Right cardiac atrium (tissue), 5 donors: Measurements from ENCODE around the gene SORCS2. TPM values are rescaled to one million over a fixed set of nuclear protein-coding genes. Genes with fewer than 3 reads are reported as not detected.

ENCODE experiments used
- ATAC-seq, 2 donors: fragments of 200-7000 bp; cut with Tn5 transposase; one replicate each; pipeline versions ENCODE4 v1.8.0 to v1.9.1; 2020; ENCODE audit warnings: moderate library complexity in 2 of 2, mild to moderate bottlenecking in 1 of 2
- DNase-seq, 3 donors: peaks; one replicate each; pipeline ENCODE4 v3.0.0-alpha.2; 2020
- H3K27ac ChIP-seq: one replicate; pipeline ENCODE4 v1.5.1; 2013; ENCODE audit warnings: mild to moderate bottlenecking, low read length, control low read depth, moderate library complexity
- H3K27me3 ChIP-seq: one replicate; pipeline ENCODE4 v1.6.1; 2013; ENCODE audit not compliant: control insufficient read depth, insufficient read depth
- H3K4me1 ChIP-seq: one replicate; pipeline ENCODE4 v1.6.1; 2013; ENCODE audit warnings: low read length; ENCODE audit not compliant: control insufficient read depth, insufficient read depth
- H3K4me3 ChIP-seq: one replicate; pipeline ENCODE4 v1.5.1; 2013; ENCODE audit warnings: low read length, control low read depth
- H3K9me3 ChIP-seq: one replicate; pipeline ENCODE4 v1.6.1; 2013; ENCODE audit warnings: low read length; ENCODE audit not compliant: control insufficient read depth
- WGBS: extraction: QIAGEN DNeasy Blood & Tissue Kit; methylation state at CpG from one replicate; pipeline ENCODE4 v1.1.7; 2013; 5-methylcytosine and 5-hydroxymethylcytosine counted together
- intact Hi-C, 4 donors: fragments of 100-400 bp; cut with DNase I; formaldehyde crosslinking; loops; one replicate each; pipeline versions ENCODE4 v1.11.0 to v1.14.0; 2022 to 2023
- polyA plus RNA-seq: library from polyadenylated mRNA; stranded (reverse); fragments of 200-250 nt; gene quantifications from one replicate; pipeline ENCODE4 v1.2.3, GENCODE V29; 2013
- total RNA-seq, 4 donors: library from RNA; stranded (reverse); fragmentation: NEBNext Ultra II Directional; extraction: Animal tissue kit (Norgen Biotek cat#: 25700); gene quantifications; one replicate each; pipeline ENCODE4 v1.2.1, GENCODE V29; 2021
- donor health status: healthy with polysubstance abuse.
- donor health status: DM: no; HTN: yes; CAD: no.
- donor health status: DM: no; HTN: no; CAD: no.
- donor health status: DM: no; HTN: yes; CAD: no; lungs with severe emphysema.
- donor health status: DM: yes; HTN: yes; CAD: no.

The SORCS2 gene
- total and polyA plus RNA-seq, 5 donors, result 2.1 to 7.3 (median 2.7) TPM

DNA sequence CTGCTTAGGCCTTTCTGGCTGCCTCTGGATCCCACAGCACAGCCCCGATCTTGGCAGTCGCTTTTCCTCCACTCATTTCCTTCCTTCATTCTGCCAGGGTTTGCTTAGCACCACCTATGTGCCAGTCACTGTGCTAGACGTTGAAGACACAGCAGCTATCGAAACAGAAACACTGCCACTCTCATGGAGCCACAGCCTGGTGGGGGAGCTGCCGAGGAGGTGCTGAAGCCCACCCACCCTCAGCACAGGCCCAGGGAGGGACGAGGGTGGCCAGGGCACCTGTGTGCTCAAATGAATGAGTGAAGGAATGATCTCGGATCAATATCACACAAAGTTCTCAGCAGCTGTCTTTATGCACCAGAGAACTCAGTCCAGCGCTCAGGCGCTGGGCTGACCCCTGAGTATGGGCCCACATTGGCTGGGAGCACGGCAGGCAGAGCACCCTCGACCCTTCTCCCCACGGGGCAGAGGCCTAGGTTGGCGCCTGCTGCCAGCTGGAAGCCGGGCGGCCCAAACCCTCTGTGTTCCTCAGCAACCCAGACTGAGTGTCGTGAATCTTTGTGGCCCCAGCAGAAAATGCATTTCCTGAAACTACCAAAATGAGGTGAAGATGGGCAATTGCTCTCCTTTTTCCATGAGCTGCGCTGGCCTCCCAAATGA lies 108.9 kb downstream of the SORCS2 start:
- no peak overlapping the region for H3K27ac ChIP-seq
- DNase-seq, result peak in 1 of 3 donors; percentile 12
- no peak for ATAC-seq
- no peaks in the 10 kb centered on the region for H3K4me1 ChIP-seq
- intact Hi-C loops, result no loop called here
- no peaks in the 10 kb centered on the region for H3K9me3 ChIP-seq
- no peak overlapping the region for H3K4me3 ChIP-seq
- H3K27me3 ChIP-seq, result no peaks in the 10 kb centered on the region
- 82% methylated on average over 17 of the region's 17 CpGs for WGBS

DNA sequence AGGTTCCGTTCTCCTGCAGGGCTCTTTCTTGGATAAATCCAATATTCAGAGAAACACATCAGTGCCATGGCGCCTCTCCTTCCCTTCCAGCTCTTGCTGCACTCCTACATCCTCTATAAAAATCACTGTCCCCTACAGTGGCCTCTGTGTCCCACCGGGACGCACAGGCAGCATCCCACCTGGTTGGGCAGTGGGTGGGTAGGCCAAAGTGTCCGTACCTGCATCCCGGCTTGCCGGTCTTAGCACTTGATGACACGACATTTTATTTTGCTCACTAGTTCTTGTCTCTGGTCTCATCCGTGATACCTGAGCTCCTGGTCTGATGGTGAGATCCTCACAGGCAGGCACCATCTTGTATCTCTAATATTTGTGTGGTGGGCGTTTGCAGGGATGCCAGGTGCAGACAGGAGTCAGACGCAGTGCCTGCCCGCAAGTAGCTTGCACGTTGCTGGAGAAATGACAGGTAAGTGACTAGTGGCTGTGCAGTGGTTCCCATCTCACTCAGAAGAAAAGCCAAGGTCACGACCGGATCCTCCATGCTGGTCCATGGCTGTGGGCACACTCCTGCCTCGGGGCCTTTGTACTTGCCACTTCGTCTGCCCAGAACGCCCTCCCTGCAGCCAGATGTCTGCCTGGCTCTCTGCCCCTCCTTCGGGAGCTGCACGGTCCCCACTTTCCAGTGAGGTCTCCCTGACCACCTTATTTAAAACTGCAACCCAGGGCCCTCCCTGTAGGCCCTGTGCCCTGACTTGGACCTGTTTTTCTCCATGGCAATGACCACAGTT lies 109.7 kb downstream of the SORCS2 start:
- peaks cover 2% of the 10 kb centered on the region for H3K4me1 ChIP-seq
- DNase-seq (no peak), ATAC-seq (no peak)
- no peaks in the 10 kb centered on the region for H3K9me3 ChIP-seq
- 89% methylated on average over 20 of the region's 20 CpGs for WGBS
- no peaks in the 10 kb centered on the region for H3K27me3 ChIP-seq
- H3K27ac ChIP-seq, result no peak overlapping the region
- H3K4me3 ChIP-seq, result no peak overlapping the region
- intact Hi-C loops, result no loop called here

DNA sequence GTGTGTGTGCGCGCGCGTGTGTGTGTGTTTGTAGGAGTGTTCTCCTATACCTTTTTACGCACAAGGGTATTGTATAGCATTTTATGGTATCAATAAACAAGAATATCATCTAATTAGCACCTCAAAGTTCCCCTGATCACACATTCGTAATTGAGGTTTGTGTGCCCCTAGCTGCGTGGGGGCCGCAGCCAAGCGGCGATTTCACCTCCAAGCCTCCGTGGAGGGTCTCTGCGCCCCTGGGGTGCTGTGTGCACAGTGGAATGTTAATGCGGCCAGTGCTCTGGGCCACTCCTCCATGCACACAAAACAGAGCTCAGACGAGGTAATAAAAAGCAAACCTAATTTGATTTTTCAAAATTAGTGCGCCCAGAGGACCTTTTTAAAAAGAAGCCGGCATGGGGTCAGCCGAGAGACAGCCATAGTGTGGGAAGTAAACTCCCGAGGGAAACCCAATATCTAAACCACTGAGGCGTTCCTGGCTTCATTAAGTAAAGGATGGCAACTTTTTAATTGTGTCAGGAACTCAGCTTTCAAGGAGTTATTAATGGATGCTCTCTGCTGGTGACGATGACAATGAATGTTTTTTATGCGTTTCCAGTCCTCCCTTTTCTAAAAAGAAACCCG lies 110.6 kb downstream of the SORCS2 start:
- ATAC-seq (no peak), DNase-seq (no peak)
- H3K4me1 ChIP-seq, result peaks cover 5% of the 10 kb centered on the region
- no peaks in the 10 kb centered on the region for H3K9me3 ChIP-seq
- WGBS, result 87% methylated on average over 22 of the region's 22 CpGs
- no peaks in the 10 kb centered on the region for H3K27me3 ChIP-seq
- H3K4me3 ChIP-seq, result no peak overlapping the region
- intact Hi-C loops, result no loop called here
- no peak overlapping the region for H3K27ac ChIP-seq

DNA sequence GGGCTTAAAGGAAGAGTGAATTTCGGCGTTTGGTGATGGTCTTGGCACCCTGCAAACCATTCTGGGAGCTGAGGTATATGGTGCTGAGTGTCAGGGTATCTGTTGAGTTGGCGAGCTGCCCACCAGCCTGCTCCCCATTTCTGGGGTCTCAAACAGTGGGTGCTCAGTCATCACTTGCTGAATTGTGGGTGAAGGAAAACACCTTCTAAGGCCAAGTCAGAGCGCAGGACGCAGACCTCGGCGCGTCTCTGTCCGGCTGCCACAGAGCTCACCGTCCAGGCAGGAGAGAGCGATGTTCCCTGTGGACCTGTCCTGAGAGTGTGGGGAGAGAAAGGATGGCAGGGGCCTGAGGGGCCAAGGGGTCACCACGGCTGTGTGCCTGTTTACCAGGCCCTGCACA lies 111.2 kb downstream of the SORCS2 start:
- Histone ChIP-seq H3K4me1 (peaks cover 5% of the 10 kb centered on the region), H3K27me3 (no peaks in the 10 kb centered on the region), H3K27ac (no peak overlapping the region), H3K9me3 (no peaks in the 10 kb centered on the region), H3K4me3 (no peak overlapping the region)
- no peak for ATAC-seq
- DNase-seq, result peak in 1 of 3 donors; percentile 2
- 89% methylated on average over 12 of the region's 12 CpGs for WGBS
- intact Hi-C loops, result no loop called here

DNA sequence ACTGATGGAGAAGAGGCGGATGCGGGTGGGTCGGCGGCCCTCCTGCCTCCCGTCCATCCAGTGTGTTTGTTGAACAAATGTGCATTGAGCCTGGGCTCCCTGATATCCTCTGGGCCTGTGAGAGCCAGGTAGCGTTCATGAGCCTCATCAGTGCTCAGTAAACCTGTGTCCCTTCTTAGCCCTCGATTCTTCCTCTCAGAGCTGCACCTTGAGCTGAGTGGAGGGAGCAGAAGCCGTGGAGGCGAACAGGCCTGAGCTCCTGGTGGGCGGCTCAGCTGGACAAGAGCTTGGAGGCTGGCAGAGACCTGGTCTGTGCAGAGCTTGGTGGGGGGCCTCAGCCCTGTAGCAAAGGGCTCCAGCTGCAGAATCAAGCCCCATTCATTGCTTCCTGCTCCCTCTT lies 112.1 kb downstream of the SORCS2 start:
- no peak for ATAC-seq

DNA sequence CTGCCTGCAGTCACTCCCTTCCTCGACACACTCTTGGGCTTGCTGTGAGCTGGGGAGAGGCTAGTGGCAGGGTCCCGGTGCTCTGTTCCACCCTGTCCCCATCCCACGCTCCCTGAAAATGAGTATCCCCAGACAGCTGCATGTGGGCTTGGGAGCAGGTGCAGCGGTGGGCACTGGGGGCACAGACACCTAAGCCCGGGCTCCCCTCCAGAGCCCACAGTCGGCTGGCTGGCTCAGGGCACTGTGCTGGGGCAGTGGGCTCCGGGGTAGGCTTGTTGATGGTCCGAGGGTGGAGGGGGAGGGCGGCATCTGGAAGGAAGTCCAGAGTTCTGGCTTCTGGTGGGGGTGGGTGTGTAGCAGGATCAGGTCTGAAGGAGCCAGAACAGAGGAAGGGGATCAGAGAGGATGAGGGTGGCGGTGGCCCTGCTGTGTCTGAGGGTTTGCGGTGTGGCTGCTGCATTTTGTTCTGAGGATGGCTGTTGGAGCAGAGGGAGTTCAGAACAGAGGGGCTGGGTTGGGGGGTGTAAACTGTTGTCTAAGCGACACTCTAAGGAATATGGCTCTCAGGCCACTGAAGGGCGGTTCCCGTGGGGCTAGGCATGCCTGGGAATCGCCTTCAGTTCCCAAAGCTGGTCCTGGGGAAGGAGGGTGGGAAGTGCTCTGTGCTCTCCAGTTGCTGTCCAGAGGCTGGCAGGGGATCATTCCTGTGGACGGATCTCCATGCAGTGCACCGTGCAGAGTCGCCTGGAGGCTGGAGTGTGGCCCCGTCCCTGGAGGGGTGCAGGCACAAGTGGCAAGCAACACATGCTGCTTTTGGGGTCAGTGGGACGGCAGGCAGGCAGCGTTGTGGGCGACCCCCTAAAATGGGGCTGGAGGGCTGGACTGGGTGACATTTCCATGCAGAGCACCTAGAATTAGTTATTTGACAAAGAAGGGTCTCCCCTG lies 114.0 kb downstream of the SORCS2 start:
- peaks cover 5% of the 10 kb centered on the region for H3K4me1 ChIP-seq
- no peak overlapping the region for H3K4me3 ChIP-seq
- WGBS, result 75% methylated on average over 22 of the region's 22 CpGs
- intact Hi-C loops, result no loop called here
- DNase-seq (peak in 1 of 3 donors; percentile 14), ATAC-seq (no peak)
- no peak overlapping the region for H3K27ac ChIP-seq
- H3K27me3 ChIP-seq, result no peaks in the 10 kb centered on the region
- H3K9me3 ChIP-seq, result no peaks in the 10 kb centered on the region

More for the DNA sequence above, 112.1 kb downstream of the SORCS2 start:
- H3K27ac ChIP-seq, result no peak overlapping the region
- no peak overlapping the region for H3K4me3 ChIP-seq
- H3K27me3 ChIP-seq, result no peaks in the 10 kb centered on the region
- 90% methylated on average over 10 of the region's 10 CpGs for WGBS
- no peak for DNase-seq
- peaks cover 5% of the 10 kb centered on the region for H3K4me1 ChIP-seq
- intact Hi-C loops, result no loop called here
- H3K9me3 ChIP-seq, result no peaks in the 10 kb centered on the region

DNA sequence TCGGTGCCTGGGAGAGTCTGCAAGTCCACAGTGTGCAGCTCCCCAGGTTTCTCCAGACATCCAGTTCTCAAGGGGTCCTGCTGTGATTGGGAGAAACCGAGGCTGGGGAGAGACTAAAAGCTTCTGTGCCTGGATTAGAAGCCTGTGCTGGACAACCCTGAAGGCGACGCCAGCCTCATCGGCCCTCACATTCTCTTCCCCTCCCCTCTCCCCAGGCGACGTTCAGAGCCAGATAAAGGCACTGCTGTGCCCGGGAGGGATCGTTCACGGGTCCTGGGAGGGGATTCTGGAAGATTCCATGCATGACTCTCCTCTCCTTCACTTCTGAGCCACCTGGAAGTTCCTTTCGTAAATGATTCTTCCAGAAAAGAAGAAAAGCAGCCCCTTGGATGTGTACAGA lies 114.6 kb downstream of the SORCS2 start:
- H3K9me3 ChIP-seq, result no peaks in the 10 kb centered on the region
- intact Hi-C loops, result no loop called here
- H3K27me3 ChIP-seq, result no peaks in the 10 kb centered on the region
- H3K4me3 ChIP-seq, result no peak overlapping the region
- H3K4me1 ChIP-seq, result peaks cover 5% of the 10 kb centered on the region
- ATAC-seq (no peak), DNase-seq (peak in 1 of 3 donors; percentile 8)
- no peak overlapping the region for H3K27ac ChIP-seq
- WGBS, result 22% methylated on average over 11 of the region's 11 CpGs

DNA sequence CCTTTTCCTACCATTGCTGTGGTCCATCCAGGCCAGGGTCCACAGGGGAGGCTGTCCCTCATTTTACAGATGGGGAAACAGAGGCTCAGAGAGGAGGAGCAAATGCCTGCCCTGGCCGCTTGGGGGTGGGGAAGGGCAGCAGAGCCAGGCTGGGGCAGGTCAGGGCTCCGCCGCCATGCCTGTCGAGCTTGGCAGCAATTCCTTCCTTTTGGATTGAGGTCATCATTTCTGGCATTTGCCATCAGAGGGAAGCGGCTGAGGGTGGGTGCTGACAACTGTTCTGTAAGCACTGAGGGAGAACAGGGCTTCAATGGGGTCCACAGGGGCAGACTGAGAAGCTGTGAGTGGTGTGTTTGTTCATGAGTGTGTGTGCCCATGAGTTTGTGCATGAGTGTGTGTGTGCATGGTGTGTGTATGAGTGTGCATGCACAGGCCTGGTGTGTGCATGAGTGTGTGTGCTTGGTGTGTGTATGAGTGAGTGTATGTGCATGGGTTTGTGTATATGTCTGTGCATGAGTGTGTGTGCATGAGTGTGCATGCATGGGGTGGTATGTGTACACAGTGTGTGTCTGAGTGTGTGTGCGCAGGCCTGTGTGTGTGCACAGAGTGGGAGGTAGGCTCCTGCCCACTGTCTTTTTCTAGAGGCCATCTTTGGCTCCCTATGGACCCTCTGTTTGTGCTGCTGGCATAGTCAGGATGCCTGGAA lies 115.2 kb downstream of the SORCS2 start:
- no peaks in the 10 kb centered on the region for H3K27me3 ChIP-seq
- 47% methylated on average over 6 of the region's 6 CpGs for WGBS
- DNase-seq, result peak in 2 of 3 donors; percentile 39 to 57
- no peak overlapping the region for H3K4me3 ChIP-seq
- intact Hi-C loops, result no loop called here
- ATAC-seq, result peak; percentile 10 to 33
- H3K4me1 ChIP-seq, result peaks cover 5% of the 10 kb centered on the region
- no peaks in the 10 kb centered on the region for H3K9me3 ChIP-seq
- no peak overlapping the region for H3K27ac ChIP-seq

DNA sequence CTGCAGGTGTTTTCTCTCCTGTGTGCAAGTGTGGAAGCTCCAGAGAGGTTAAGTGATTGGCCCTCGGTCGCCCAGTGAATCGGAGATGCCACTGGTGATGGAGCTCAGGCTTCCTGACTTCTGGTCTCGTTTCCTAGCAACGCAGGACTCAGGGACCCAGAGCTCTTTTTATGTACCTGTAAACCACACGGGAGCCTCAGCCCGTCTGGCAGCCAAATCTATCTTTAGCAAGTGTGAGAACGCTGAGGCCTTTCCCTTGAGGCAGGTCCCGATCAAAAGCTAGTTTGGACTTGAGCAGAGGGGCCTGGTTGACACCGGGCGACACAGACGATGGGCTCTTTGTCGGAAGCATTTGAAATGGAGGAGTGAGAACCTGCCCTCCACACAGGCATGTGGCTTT lies 116.8 kb downstream of the SORCS2 start:
- DNase-seq (peak in 2 of 3 donors; percentile 52 to 60), ATAC-seq (peak in 1 of 2 donors; percentile 32)
- no peak overlapping the region for H3K4me3 ChIP-seq
- H3K9me3 ChIP-seq, result no peaks in the 10 kb centered on the region
- H3K27ac ChIP-seq, result no peak overlapping the region
- peaks cover 5% of the 10 kb centered on the region for H3K4me1 ChIP-seq
- WGBS, result 64% methylated on average over 13 of the region's 13 CpGs
- intact Hi-C loops, result no loop called here
- no peaks in the 10 kb centered on the region for H3K27me3 ChIP-seq
